Tibial artery (tissue), 4 donors: ENCODE measurements around the gene GGA1.
"Not testable (repeated sequence)": the region's sequence is repeated elsewhere in the genome, so short reads cannot be mapped to it uniquely, and the experiment has no call there.

ENCODE experiments used
- DNase-seq, 2 donors: peaks; one replicate each; pipeline ENCODE4 v3.0.0-alpha.2; 2019
- H3K27ac ChIP-seq, 2 donors: fragments of 200-600 bp; sonication (generic) in 1 of 2; 1 replicate in 1 of 2; 2 replicates in 1 of 2; pipeline ENCODE4 v1.5.1; 2018 to 2019; ENCODE audit warnings: mild to moderate bottlenecking in 1 of 2
- H3K27me3 ChIP-seq, 2 donors: fragments of 200-600 bp; sonication (generic) in 1 of 2; one replicate each; pipeline versions ENCODE4 v1.5.1 to v1.6.0; 2016 to 2019
- H3K36me3 ChIP-seq, 3 donors: fragments of 200-600 bp; sonication (generic) in 2 of 3; one replicate each; pipeline ENCODE4 v1.5.1; 2016 to 2019; ENCODE audit warnings: mild to moderate bottlenecking in 2 of 3
- H3K4me1 ChIP-seq, 4 donors: fragments of 200-600 bp; sonication (generic) in 2 of 4; 1 replicate in 3 of 4; 2 replicates in 1 of 4; pipeline ENCODE4 v1.5.1; 2016 to 2019
- H3K4me3 ChIP-seq, 2 donors: fragments of 200-600 bp; sonication (generic) in 1 of 2; 1 replicate in 1 of 2; 2 replicates in 1 of 2; pipeline ENCODE4 v1.5.1; 2018 to 2019; ENCODE audit warnings: mild to moderate bottlenecking in 2 of 2
- H3K9me3 ChIP-seq, 3 donors: fragments of 200-600 bp; sonication (generic) in 1 of 3; one replicate each; pipeline ENCODE4 v1.5.1; 2016 to 2019
- CTCF ChIP-seq, 2 experiments: fragments of 200-600 bp in 1 of 2; fragments of 450-650 bp in 1 of 2; IDR thresholded peaks; one replicate each; pipeline ENCODE4 v1.5.1; 2017 to 2019; ENCODE audit warnings: antibody characterized with exemption in 2 of 2, mild to moderate bottlenecking in 1 of 2, moderate library complexity in 1 of 2
- intact Hi-C: fragments of 100-400 bp; cut with DNase I; formaldehyde crosslinking; loops from one replicate; pipeline ENCODE4 v1.15.0; 2023; ENCODE audit warnings: low total_unique reads

GGA1 gene

GRCh38 chr22:37607935-37608476 lies 628 bp upstream of the GGA1 start:
- H3K36me3 ChIP-seq = no peaks in the 10 kb centered on the region
- peaks cover 0 to 30% of the 10 kb centered on the region in 2 donors for H3K27me3 ChIP-seq
- H3K4me3 ChIP-seq = peak overlapping the region; percentile 77 to 95
- peak overlapping the region; percentile 88 to 97 for H3K27ac ChIP-seq
- no peaks in the 10 kb centered on the region for H3K9me3 ChIP-seq
- no peak for TF ChIP-seq CTCF (IDR thresholded peaks at IDR 0.05)
- intact Hi-C loops = loop anchor here (5.0 kb wide), 1 partner anchor 46 kb away; the partner anchor contains the start of gene CDC42EP1
- DNase-seq = no peak
- peaks cover 0 to 46% (median 31%) of the 10 kb centered on the region in 4 donors for H3K4me1 ChIP-seq

GRCh38 chr22:37609240-37610152 lies 862 bp downstream of the GGA1 start:
- intact Hi-C loops = loop anchor here (5.0 kb wide), 1 partner anchor 47 kb away; the partner anchor contains the start of gene CDC42EP1
- DNase-seq = peak in 1 of 2 donors; percentile 67

GRCh38 chr22:37610153-37610475 lies 1.5 kb downstream of the GGA1 start:
- DNase-seq, intact Hi-C loops, H3K9me3 ChIP-seq: not testable (repeated sequence)
- Histone ChIP-seq H3K4me3 (peak overlapping the region; percentile 77 to 95), H3K4me1 (peaks cover 0 to 49% (median 31%) of the 10 kb centered on the region in 4 donors), H3K36me3 (peaks cover 0 to 14% (median 0%) of the 10 kb centered on the region in 3 donors), H3K27ac (peak overlapping the region; percentile 88 to 97), H3K27me3 (peaks cover 0 to 13% of the 10 kb centered on the region in 2 donors)

More at GRCh38 chr22:37609240-37610152, 862 bp downstream of the GGA1 start:
- H3K27ac ChIP-seq = peak overlapping the region; percentile 88 to 97
- peaks cover 0 to 8% (median 0%) of the 10 kb centered on the region in 3 donors for H3K36me3 ChIP-seq
- no peak for TF ChIP-seq CTCF (IDR thresholded peaks at IDR 0.05)
- peaks cover 0 to 49% (median 31%) of the 10 kb centered on the region in 4 donors for H3K4me1 ChIP-seq
- H3K4me3 ChIP-seq = peak overlapping the region; percentile 77 to 95
- peaks cover 0 to 20% of the 10 kb centered on the region in 2 donors for H3K27me3 ChIP-seq
- no peaks in the 10 kb centered on the region for H3K9me3 ChIP-seq

GRCh38 chr22:37610480-37611129 lies 2.0 kb downstream of the GGA1 start:
- DNase-seq = no peak
- peak overlapping the region in 1 of 2 donors; percentile 97 for H3K27ac ChIP-seq
- peaks cover 0 to 49% (median 31%) of the 10 kb centered on the region in 4 donors for H3K4me1 ChIP-seq
- no peak overlapping the region for H3K4me3 ChIP-seq
- peaks cover 0 to 8% of the 10 kb centered on the region in 2 donors for H3K27me3 ChIP-seq
- TF ChIP-seq CTCF (IDR thresholded peaks at IDR 0.05) = no peak
- H3K9me3 ChIP-seq = no peaks in the 10 kb centered on the region
- peaks cover 0 to 18% (median 0%) of the 10 kb centered on the region in 3 donors for H3K36me3 ChIP-seq
- intact Hi-C loops = no loop called here

GRCh38 chr22:37611207-37611606 lies 2.6 kb downstream of the GGA1 start:
- no peak for TF ChIP-seq CTCF (IDR thresholded peaks at IDR 0.05)
- Histone ChIP-seq H3K27me3 (peaks cover 0 to 5% of the 10 kb centered on the region in 2 donors), H3K4me3 (no peak overlapping the region), H3K9me3 (no peaks in the 10 kb centered on the region), H3K36me3 (peaks cover 2 to 24% (median 5%) of the 10 kb centered on the region in 3 donors), H3K4me1 (peaks cover 0 to 48% (median 31%) of the 10 kb centered on the region in 4 donors), H3K27ac (no peak overlapping the region)
- intact Hi-C loops = no loop called here
- DNase-seq = no peak
